Measurements from ENCODE around the gene HMCES.
A peak's percentile ranks its signal among the peaks of the same experiment; 100 is the strongest.
"Not testable (repeated sequence)": the region's sequence is repeated elsewhere in the genome, so short reads cannot be mapped to it uniquely, and the experiment has no call there.

HMCES gene

DNA sequence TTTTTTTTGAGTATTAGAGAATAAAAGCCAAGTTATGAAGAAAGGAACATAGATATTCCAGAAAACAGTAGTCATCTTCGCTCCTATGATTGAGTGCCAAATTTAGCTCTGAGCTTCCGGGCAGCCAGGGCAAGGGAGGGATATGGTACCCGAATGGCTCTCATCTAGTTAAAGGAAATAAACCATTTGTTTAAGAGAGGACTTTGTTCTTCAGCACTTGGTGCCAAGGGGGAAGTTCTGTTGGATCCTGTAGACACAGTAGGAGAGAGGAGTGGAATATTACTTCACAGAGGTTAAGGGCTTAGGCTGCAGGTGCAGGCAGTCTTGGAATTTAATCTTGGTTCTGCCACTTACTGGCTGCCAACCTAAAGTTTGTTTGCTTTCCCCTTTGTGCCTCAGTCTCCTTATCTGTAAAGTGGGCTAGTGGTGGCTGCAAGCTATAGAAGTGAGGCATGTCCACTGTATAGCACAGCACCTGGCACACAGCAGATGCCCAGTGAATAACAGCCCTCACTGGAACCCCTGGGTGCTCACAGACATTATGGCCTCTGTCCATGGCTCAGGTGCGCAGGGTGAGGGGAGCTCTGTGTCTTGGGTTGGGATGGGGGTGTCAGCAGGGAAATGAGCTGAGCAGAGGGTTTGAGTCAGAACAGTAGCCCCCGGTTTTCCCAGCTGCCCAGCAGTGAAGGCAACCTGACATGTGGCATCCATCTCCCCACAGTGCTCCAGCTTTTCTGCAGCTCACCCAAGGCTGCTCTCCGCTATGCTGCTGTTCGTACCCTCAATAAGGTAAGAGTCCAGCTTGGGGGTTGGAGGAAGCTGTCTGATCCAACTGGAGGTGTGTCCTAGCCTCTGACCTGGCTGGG, 18.8 kb upstream of the HMCES start:
- DNase-seq: no peak

DNA sequence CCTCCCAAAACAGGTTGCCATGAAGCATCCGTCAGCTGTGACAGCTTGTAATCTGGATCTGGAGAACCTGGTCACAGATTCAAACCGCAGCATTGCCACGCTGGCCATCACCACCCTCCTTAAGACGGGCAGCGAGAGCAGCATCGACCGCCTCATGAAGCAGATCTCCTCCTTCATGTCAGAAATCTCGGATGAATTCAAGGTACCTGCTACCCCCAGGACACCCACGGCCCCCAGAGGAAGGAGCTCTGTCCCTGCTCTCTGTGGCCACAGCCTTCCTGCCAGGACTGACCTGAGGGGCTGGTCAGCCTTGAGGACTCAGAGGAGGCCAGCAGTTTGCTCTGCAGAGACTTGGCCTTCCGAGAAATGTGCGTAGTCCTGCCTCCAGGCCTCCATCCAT, 18.1 kb upstream of the HMCES start:
- no peak for DNase-seq

DNA sequence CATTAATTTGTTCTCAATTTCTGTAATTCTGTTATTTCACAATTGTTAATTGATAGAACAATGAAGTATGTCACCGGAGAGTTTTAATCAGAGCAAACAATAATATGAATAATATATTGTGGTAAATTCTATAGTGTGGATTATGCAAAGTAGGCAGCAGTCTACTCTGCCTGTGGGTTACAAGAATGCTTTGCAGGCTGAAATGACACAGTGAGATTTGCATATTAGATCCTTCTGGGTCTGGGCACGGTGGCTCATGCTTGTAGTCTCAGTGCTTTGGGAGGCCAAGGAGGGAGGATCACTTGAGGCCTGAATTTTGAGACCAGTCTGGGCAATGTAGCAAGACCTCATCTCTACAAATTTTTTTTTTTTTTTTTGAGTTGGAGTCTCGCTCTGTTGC, 16.8 kb upstream of the HMCES start:
- no peak for DNase-seq

DNA sequence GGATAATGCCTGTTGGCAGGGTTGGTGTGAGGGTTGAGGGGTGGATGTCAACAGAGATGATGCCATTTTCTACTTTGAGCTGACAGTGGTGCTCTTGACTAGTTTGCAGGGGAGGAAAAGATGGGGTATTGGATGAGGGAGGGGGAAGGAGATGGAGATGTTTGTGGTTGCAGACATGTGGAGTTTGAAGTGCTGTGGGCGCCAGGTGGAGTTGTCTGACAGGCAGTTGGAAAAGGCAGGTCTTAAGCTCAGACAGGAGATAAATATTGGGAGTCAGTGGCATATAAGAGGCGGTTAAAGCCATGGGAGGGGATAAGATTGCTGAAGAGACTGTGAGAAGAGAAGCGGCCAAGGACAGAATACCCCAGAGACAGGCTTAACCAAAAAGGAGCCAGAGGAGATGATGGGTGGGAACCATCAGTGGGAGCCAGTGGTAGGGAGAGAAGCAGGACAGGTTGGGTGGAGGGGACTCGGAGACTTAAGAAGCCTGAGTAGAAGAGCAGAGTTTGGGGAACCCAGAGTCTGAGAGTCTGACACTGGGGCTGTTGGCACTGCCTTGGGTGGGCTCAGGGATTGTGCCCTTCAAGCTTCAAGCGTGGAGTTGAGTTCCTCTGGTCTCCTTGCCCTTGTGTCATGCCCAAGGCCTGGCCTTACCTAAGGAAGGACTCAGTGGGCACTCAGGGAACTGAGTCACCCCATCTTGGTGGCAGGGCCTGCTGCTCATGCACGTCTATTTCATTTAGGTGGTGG, 15.3 kb upstream of the HMCES start:
- DNase-seq: no peak

DNA sequence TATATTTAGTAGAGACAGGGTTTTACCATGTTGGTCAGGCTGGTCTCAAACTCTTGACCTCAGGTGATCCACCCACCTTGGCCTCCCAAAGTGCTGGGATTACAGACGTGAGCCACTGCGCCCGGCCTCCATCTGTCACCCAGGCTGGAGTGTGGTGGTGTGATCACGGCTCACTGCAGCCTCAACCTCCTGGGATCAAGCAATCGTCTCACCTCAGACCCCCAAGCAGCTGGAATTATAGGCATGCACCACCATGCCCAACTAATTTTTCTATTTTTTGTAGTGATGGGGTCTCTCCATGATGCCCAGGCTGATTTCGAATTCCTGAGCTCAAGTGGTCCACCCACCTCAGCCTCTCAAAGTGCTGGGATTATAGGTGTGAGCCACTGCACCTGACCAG, 13.7 kb upstream of the HMCES start:
- not testable (repeated sequence) for DNase-seq

DNA sequence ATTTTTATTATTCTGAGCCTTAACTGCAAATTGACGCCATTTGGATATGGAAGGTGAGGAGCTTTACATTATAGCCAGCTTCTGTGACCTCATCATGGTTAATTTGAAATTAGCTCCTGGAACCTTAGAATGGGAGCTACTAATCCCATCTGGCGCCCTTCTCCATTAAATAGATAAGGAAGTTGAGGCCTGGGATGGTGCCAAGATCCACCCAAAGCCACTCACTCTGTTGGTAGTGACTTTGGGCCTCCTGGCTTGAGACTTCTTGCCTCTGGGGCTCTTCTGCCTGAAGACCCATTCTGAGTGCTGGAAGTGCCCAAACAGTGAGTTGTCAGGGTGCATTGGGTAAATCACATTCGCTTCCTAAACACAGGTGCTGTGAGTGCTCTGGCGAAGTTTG, 12.0 kb upstream of the HMCES start:
- no peak for DNase-seq

DNA sequence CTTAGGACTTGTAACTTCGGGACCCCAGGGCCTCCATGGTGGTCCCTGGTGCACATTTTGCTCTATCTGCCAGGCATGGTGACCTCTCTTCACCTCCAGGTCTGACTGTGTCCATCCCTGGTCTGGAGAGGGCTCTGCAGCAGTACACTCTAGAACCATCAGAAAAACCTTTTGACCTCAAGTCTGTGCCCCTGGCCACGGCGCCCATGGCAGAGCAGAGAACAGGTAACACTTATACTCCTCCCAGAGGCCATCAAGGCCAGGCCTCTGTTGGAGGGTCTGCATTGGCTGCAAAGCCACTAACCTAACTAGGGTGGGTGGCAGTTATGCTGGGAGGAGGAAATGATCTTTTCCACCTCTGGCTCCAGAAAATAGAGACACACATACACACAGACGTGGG, 10.3 kb upstream of the HMCES start:
- no peak for DNase-seq

DNA sequence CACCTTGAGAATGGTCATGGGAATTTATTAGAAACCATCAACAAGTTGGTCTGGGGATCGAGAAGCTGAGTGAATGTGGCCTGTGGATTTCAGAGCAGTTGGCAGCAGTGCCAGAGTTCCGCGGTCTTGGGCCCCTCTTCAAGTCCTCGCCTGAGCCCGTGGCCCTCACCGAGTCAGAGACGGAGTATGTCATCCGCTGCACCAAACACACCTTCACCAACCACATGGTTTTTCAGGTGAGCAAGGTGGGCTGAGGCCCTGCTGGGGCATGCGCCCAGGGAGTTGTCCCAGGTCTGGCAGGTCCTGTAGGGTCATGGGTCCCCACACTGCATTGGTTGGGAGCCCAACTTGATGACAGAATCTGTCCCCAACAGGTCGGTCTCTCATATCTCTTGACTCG, 7.0 kb upstream of the HMCES start:
- no peak for DNase-seq

DNA sequence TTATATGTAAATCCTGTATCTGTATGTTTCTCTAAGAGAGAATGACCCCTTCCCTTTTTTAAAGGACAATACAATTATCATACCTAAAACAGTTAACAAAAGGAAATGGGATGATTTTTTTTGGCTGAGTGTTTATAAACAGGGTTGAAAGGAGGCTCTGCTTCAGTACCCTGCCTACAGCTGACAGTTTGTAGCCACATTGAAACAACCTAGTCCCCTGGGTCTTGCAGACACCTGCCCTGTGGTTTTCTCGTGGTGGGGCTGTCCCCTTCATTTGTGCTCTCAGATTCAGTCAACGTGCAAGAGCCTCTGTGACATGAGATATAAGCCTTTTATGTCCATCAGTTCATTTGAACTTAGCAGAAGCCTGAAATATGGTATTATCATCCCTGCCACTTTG, 2.3 kb upstream of the HMCES start:
- peak in 1 of 2 donors; percentile 66 for DNase-seq

DNA sequence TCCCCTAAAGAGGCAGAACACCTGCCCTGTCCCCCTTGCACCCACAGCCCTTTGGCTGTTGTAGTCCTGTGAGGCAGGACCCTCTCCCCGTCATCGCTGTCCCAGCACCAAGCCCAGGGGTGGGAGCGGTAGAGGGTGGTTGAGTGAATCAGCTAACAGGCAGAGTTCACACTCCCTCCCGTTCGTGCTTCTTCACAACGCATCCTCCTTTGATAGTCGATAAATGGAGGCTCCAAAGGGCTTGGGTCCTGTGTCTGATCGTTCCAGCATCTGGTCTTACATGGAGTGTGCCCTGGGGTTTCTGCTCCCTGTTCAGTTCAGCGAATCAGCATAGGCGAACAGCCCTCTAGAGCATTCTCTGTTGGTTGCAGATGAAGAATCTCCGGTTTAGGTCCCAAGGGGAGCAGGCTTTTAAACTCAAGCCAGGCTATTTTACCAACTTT, 820 bp upstream of the HMCES start:
- DNase-seq: peak in 1 of 2 donors; percentile 9

DNA sequence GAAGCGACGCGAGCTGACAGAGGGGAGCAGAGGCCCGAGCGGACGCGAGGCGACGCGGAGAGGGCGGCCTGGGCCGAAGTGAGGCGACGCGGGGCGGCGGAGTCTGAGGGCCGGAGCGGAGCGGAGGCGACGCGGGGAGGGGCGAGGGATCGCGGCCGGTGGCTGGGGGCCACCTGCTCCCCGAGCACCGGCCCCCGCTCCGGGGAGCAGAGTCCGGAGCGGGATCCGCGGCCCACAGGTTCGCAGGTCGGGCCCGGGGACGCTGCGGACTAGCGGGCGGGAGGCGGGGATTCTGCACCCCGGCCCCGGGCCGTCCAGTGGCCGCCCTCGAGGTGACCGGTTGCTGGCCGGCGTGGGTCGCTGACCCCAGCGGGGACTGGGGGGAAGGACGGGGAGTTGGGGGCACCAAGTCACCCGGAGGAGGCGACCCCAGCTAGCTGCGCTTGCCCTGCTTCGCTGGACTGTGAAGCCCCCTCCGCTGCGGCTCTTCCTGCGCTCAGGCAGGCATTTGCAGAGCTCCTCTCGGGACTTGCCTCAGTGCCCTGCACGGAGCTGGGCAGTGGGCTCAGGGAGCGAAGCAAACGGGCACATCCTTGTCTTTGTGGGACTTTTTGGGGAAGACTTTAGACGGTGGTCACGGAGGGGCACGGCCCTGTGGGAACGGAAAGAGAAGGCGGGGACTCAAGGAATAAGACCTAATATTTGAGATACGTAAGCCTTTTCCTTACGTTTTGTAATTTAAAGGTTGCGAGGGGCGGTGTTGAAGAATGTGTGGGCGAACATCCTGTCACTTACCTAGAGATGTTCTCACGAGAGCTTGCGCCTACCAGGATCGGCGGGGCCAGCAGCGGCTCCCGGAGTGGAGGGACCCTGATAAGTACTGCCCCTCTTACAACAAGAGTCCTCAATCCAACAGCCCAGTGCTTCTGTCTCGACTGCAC, 566 bp downstream of the HMCES start:
- DNase-seq: peak; percentile 32 to 63

DNA sequence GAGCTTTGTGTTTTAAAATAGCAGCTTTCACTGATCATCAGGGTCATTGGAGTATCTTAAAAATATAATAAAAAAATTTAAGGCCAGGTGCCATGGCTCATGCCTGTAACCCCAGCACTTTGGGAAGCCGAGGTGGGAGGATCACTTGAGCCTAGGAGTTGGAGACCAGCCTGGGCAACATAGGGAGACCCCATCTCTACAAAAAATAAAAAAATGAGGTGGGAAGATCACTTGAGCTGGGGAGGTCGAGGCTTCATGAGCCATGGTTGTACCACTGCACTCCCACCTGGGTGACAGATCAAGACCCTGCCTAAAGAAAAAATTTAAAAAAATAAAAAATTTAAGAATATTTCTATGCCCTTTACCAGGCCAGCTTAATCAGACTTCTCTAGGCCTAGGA, 1.5 kb downstream of the HMCES start:
- no peak for DNase-seq

DNA sequence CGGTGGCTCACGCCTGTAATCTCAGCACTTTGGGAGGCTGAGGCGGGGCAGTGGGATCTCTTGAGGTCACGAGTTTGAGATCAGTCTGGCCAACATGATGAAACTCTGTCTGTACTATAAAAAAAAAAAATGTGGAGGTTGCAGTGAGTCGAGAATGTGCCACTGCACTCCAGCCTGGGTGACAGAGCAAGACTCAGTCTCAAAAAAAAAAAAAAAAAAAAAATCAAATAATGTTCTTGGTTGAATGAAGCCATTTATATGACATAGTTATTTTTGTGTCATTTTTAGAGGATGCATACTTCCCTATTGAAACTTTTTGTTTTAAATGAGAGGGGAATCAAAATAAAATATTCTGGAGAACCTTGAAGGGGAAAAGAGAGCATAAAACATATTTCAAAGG, 3.1 kb downstream of the HMCES start:
- DNase-seq: no peak

DNA sequence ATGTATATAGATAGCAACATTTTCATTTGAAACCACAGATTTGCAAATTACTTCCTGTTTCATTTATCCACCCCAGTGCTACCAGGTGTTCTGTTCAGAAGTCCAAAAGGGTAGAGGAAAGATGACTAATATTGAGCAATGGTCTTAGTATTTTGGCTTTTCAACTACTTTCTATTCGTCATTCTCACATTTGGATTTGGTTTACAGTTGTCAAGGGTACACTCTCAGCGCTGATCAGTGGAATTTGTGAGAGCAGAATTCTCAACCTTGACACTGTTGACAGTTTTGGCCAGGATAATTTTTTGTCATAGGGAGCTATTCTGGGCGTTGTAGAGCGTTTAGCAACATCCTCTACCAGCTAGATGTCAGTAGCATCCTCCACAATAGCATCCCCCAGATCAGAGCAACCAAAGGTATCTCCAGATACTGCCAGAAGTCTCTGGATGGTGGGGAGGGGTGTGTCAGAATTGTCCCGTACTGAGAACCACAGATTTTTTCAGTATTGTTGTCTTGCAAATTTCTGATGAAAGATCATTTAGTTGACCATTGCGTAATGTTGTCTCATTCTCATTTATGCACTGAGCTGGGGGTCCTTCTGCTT, 4.2 kb downstream of the HMCES start:
- DNase-seq: peak in 1 of 2 donors; percentile 53

DNA sequence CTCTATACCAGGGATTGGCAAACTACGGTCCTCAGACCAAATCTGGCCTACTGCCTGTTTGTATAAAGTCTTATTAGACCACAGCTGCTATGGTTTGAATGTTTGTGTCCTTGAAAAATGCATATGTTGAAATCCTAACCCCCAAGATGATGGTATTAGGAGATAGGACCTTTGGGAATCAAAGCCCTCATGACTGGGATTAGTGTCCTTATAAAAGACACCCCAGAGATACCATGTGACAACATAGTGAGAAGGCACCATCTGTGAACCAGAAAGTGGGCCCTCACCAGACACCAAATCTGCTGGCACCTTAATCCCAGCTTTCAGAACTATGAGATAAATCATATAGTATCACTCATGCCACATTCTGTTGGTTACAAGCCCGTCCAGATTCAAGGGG, 7.4 kb downstream of the HMCES start:
- DNase-seq: no peak

DNA sequence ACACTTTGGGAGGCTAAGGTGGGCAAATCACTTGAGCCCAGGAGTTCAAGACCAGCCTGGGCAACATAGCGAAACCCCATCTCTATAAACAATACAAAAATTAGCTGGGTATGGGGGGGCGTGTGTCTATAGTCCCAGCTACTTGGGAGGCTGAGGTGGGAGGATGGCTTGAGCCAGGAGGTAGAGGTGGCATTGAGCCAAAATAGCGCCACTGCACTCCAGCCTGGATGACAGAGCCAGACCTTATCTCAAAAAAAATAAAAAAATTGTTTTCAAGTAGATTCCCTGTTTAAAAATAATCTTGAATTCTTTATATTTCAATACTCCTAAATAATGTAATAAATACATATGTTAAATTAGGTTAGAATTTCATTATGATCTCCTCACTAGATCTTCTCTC, 9.8 kb downstream of the HMCES start:
- DNase-seq: no peak

DNA sequence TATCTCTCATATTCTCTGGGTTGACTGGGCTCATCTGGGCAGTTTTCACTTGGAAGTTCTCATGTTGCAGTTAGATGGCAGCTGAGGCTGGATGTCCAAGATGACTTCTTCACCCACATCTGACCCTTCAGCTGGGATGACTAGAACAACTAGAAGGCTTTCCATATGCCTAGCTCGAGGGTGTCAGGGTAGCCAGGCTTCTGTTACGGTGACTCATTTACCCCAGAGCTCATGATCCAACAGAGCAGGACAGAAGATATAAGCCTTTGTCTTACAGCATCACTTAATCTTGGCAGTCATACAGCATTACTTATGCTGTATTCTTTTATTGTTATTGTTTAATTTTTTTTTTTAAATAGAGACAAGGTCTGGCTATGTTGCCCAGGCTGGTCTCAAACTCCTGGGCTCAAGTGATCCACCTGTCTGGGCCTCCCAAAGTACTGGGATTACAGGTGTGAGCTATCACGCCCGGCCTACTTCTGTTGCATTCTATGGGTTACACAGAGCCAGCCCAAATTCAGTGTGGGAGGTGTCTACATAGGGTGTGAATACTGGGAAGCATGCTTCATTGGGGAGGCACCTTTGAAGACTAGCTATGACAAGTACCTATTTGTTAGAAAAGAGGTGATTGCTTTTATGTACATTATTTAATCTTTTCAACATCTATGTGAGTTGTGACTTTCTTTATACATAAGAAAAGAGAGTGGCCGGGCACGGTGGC, 10.7 kb downstream of the HMCES start:
- no peak for DNase-seq

DNA sequence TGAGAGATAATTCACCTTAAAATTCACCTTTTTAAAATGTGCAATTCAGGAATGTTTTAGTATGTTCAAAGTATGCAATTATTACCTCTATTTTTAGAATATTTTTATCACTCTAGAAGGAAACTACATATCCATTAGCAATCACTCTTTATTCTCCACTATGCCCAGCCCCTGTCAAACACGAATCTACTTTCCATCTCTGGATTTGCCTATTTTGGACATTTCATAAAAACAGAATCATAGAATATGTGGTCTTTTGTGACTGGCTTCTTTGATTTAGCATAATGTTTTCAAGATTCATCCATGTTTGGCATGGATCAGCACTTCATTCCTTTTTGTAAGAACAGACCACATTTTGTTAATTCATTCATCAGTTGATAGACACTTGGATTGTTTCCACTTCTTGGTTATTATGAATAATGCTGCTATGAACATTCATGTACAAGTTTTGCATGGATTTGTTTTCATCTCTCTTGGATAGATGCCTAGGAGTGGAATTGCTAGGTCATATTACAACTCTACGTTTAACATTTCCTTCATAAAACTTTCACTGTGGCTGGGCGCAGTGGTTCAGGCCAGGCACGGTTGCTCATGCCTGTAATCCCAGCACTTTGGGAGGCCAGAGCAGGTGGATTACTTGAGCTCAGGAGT, 12.7 kb downstream of the HMCES start:
- no peak for DNase-seq

DNA sequence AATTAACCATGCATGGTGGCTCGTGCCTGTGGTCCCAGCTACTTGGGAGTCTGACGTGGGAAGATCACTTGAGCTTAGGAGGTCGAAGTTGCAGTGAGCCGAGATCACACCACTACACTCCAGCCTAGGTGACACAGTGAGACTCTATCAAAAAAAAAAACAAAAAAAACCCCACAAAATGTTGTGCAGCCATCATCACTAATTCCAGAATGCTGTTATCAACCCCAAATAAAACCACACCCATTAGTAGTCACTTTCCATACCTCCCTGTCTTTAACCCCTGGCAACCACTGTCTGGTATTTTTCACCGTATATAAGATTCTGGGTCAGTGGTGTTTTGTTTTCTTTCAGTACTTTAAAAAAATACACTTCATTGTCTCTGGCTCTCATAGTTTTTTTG, 16.6 kb downstream of the HMCES start:
- no peak for DNase-seq

DNA sequence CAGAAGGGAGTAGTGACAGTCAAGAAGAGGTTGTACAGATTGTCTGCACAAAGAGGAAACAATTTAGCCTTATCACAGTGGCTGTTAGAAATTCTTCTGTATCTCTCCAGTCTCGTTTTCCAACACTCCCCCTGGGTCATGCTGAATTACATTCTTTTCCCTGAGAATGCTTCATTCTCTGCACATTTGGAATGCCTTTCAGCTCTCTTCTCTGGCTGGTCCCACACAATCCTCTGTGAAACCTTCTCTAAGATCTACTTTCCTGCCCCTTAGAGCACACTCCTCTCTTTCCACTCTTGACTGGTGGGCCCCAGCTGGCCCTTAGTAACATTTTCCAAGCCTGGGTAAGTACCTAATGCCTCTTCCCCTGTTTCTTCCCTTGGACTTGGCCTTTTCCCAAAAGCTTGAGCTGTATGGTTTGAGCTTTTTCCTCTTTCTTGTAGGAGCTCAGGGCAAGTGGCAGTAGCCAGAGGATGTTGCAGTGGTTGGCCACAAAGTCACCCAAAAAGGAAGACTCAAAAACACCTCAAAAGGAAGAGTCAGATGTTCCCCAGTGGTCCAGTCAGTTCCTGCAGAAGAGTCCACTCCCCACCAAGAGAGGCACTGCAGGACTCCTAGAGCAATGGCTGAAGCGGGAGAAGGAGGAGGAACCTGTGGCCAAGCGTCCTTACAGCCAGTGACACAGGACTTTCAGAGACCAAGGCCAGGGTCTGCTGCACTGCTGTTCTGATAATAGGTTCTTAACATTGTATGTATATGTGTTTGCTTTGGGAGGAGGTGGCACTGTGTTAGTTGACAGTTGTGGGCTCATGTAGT, 25.7 kb downstream of the HMCES start:
- no peak for DNase-seq

DNA sequence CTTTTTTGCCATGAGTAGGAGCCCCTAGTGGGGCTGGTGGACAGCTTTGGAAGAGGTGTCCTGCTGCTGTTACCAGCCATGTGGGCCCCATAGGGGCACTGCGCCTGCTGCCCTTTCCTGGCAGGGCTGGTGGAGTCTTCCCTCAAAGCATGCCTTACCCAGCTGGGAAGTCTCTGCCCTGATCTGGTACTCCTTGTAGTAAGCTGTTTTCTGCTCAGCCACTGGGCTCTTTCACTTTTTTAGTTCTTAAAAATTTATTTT, 26.2 kb downstream of the HMCES start:
- no peak for DNase-seq
